ENCODE measurements around the gene MAST2. TPM values are rescaled to one million over a fixed set of nuclear protein-coding genes. Genes with fewer than 3 reads are reported as not detected.

The MAST2 gene
- total and polyA plus RNA-seq, 3 donors from 2014 or later: 88.4 to 158 (median 113) TPM

GRCh38 chr1:45892068-45892785 is 88.8 kb downstream of the MAST2 start:
- no peak for DNase-seq
- H3K27me3 ChIP-seq: no peaks in the 10 kb centered on the region
- intact Hi-C loops (cut with DNase I; ENCODE audit: low total_unique reads): no loop called here
- TF ChIP-seq CTCF (IDR thresholded peaks at IDR 0.05): no peak
- no peak for TF ChIP-seq POLR2A (IDR thresholded peaks at IDR 0.05)
- WGBS, 2 donors: 39 to 46% methylated on average over 6 of the region's 6 CpGs
- H3K4me3 ChIP-seq: no peak overlapping the region
- no peaks in the 10 kb centered on the region for H3K9me3 ChIP-seq
- H3K27ac ChIP-seq: peak overlapping the region; percentile 17 to 33
- peaks cover 9% of the 10 kb centered on the region for H3K4me1 ChIP-seq
- no peaks in the 10 kb centered on the region for H3K36me3 ChIP-seq (ENCODE audit: low read depth, missing control alignments)

- H3K4me3 ChIP-seq: no peak overlapping the region
- DNase-seq: no peak
- no peak overlapping the region for H3K27ac ChIP-seq
- no peaks in the 10 kb centered on the region for H3K36me3 ChIP-seq (ENCODE audit: low read depth, missing control alignments)
- peaks cover 9% of the 10 kb centered on the region for H3K4me1 ChIP-seq
- H3K9me3 ChIP-seq: no peaks in the 10 kb centered on the region
- TF ChIP-seq POLR2A (IDR thresholded peaks at IDR 0.05) (no peak), CTCF (IDR thresholded peaks at IDR 0.05) (no peak)
- intact Hi-C loops (cut with DNase I; ENCODE audit: low total_unique reads): no loop called here
- 73 to 76% methylated on average over 4 of the region's 4 CpGs for WGBS, 2 donors
- H3K27me3 ChIP-seq: no peaks in the 10 kb centered on the region
Observed at GRCh38 chr1:45894331-45894730, 90.9 kb downstream of the MAST2 start.

GRCh38 chr1:45894921-45895320 is 91.5 kb downstream of the MAST2 start:
- Histone ChIP-seq H3K9me3 (no peaks in the 10 kb centered on the region), H3K4me3 (no peak overlapping the region), H3K4me1 (peaks cover 9% of the 10 kb centered on the region), H3K27me3 (no peaks in the 10 kb centered on the region), H3K36me3 (ENCODE audit: low read depth, missing control alignments) (no peaks in the 10 kb centered on the region), H3K27ac (no peak overlapping the region)
- no peak for DNase-seq
- no peak for TF ChIP-seq CTCF (IDR thresholded peaks at IDR 0.05)
- no peak for TF ChIP-seq POLR2A (IDR thresholded peaks at IDR 0.05)
- intact Hi-C loops (cut with DNase I; ENCODE audit: low total_unique reads): no loop called here

GRCh38 chr1:45895406-45895805 is 92.0 kb downstream of the MAST2 start:
- no peaks in the 10 kb centered on the region for H3K9me3 ChIP-seq
- 92 to 95% methylated on average over 2 of the region's 2 CpGs for WGBS, 2 donors

More at GRCh38 chr1:45895406-45895805, 92.0 kb downstream of the MAST2 start:
- intact Hi-C loops (cut with DNase I; ENCODE audit: low total_unique reads): no loop called here
- H3K27me3 ChIP-seq: no peaks in the 10 kb centered on the region
- H3K27ac ChIP-seq: no peak overlapping the region
- no peak for DNase-seq
- H3K4me3 ChIP-seq: no peak overlapping the region
- TF ChIP-seq CTCF (IDR thresholded peaks at IDR 0.05) (no peak), POLR2A (IDR thresholded peaks at IDR 0.05) (no peak)
- H3K4me1 ChIP-seq: peaks cover 9% of the 10 kb centered on the region
- H3K36me3 ChIP-seq (ENCODE audit: low read depth, missing control alignments): no peaks in the 10 kb centered on the region

All from testis (tissue), 3 donors.